Measurements from ENCODE around the gene ELAVL3. TPM values are rescaled to one million over a fixed set of nuclear protein-coding genes. Genes with fewer than 3 reads are reported as not detected.

ELAVL3 gene
- total RNA-seq, 1 experiment from 2014 or later = not detected

GRCh38 chr19:11446271-11446651 is 34.6 kb downstream of the ELAVL3 start:
- no TSS peak for BruUV-seq (replicated peaks)
- in situ Hi-C loops (cut with HindIII; ENCODE audit: low pct_unique_long_range_greater_than_20kb, low sequenced_read_pairs) = no loop called here
- Histone ChIP-seq H3K4me1 (ENCODE audit: control insufficient read depth, insufficient read depth, low read length) (no peaks in the 10 kb centered on the region), H3K36me3 (ENCODE audit: control insufficient read depth, insufficient read depth, low read length) (no peaks in the 10 kb centered on the region; the same call in 1 of the 2 replicates), H3K9me3 (ENCODE audit: control insufficient read depth, insufficient read depth, low read depth, low read length) (no peaks in the 10 kb centered on the region), H3K4me3 (ENCODE audit: low read depth in 2 of 2, low read length in 2 of 2) (no peak overlapping the region), H3K27ac (ENCODE audit: low read length) (no peak overlapping the region), H3K27me3 (ENCODE audit: control insufficient read depth, insufficient read depth, low read length) (no peaks in the 10 kb centered on the region)
- intact Hi-C loops (cut with micrococcal nuclease; ENCODE audit: unreplicated experiment) = loop anchor here (2.0 kb wide), 1 partner anchor 65 kb away; no protein-coding TSS in a partner anchor
- TF ChIP-seq POLR2AphosphoS5 (IDR thresholded peaks at IDR 0.05; ENCODE audit: low read depth, low read length) (no peak), TCF7L2 (IDR thresholded peaks at IDR 0.05; ENCODE audit: low read depth, low read length) (no peak), CTCF (IDR thresholded peaks at IDR 0.05) (no peak), SIN3A (IDR thresholded peaks at IDR 0.05; ENCODE audit: borderline replicate concordance, insufficient read depth, low read depth, low read length) (no peak)
- TF ChIP-seq, protein P1, sequence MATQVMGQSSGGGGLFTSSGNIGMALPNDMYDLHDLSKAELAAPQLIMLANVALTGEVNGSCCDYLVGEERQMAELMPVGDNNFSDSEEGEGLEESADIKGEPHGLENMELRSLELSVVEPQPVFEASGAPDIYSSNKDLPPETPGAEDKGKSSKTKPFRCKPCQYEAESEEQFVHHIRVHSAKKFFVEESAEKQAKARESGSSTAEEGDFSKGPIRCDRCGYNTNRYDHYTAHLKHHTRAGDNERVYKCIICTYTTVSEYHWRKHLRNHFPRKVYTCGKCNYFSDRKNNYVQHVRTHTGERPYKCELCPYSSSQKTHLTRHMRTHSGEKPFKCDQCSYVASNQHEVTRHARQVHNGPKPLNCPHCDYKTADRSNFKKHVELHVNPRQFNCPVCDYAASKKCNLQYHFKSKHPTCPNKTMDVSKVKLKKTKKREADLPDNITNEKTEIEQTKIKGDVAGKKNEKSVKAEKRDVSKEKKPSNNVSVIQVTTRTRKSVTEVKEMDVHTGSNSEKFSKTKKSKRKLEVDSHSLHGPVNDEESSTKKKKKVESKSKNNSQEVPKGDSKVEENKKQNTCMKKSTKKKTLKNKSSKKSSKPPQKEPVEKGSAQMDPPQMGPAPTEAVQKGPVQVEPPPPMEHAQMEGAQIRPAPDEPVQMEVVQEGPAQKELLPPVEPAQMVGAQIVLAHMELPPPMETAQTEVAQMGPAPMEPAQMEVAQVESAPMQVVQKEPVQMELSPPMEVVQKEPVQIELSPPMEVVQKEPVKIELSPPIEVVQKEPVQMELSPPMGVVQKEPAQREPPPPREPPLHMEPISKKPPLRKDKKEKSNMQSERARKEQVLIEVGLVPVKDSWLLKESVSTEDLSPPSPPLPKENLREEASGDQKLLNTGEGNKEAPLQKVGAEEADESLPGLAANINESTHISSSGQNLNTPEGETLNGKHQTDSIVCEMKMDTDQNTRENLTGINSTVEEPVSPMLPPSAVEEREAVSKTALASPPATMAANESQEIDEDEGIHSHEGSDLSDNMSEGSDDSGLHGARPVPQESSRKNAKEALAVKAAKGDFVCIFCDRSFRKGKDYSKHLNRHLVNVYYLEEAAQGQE (IDR thresholded peaks at IDR 0.05; ENCODE audit: insufficient read depth in 1 of 2, low read depth in 2 of 2, low read length in 1 of 2) = no peak
- ChIA-PET CTCF (interaction anchor here (0.6 kb wide), 1 partner anchor 152 kb away, joined by 5 read pairs; no protein-coding TSS in a partner anchor), POLR2A (no interaction called here)
- ATAC-seq (peak; percentile 54), DNase-seq (ENCODE audit: low read depth, low spot score) (no peak)

DNA sequence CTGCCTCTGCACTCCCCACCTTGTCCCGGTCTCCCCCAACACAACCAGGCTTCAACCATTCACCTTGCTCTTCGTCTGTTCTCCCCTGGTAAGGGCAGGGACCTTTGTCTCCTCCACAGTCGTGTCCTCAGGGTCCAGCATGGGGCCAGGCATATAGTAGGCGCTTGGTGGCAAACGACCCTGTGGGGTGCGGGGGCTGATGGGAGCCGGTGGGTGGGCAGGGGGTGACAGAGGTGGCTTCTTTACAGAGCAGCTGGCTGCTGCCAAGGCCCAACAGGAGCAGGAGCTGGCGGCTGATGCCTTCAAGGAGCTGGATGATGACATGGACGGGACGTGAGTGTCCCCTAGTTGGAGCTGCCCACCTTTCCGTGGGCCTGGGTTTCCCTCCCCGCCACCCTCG is 35.7 kb downstream of the ELAVL3 start:
- Histone ChIP-seq H3K36me3 (ENCODE audit: control insufficient read depth, insufficient read depth, low read length) (no peaks in the 10 kb centered on the region; the same call in 1 of the 2 replicates), H3K27me3 (ENCODE audit: control insufficient read depth, insufficient read depth, low read length) (no peaks in the 10 kb centered on the region), H3K27ac (ENCODE audit: low read length) (no peak overlapping the region), H3K9me3 (ENCODE audit: control insufficient read depth, insufficient read depth, low read depth, low read length) (no peaks in the 10 kb centered on the region), H3K4me1 (ENCODE audit: control insufficient read depth, insufficient read depth, low read length) (no peaks in the 10 kb centered on the region), H3K4me3 (ENCODE audit: low read depth in 2 of 2, low read length in 2 of 2) (no peak overlapping the region)
- in situ Hi-C loops (cut with HindIII; ENCODE audit: low pct_unique_long_range_greater_than_20kb, low sequenced_read_pairs) = no loop called here
- no peak for DNase-seq (ENCODE audit: low read depth, low spot score)
- no peak for ATAC-seq
- ChIA-PET CTCF (interaction anchor here (0.6 kb wide), 1 partner anchor 82 kb away, joined by 4 read pairs; no protein-coding TSS in a partner anchor), POLR2A (no interaction called here)
- TF ChIP-seq TCF7L2 (IDR thresholded peaks at IDR 0.05; ENCODE audit: low read depth, low read length) (no peak), POLR2AphosphoS5 (IDR thresholded peaks at IDR 0.05; ENCODE audit: low read depth, low read length) (no peak), CTCF (IDR thresholded peaks at IDR 0.05) (no peak), SIN3A (IDR thresholded peaks at IDR 0.05; ENCODE audit: borderline replicate concordance, insufficient read depth, low read depth, low read length) (no peak)
- TF ChIP-seq, protein P1 (IDR thresholded peaks at IDR 0.05; ENCODE audit: insufficient read depth in 1 of 2, low read depth in 2 of 2, low read length in 1 of 2) = no peak
- intact Hi-C loops (cut with micrococcal nuclease; ENCODE audit: unreplicated experiment) = no loop called here
- no TSS peak for BruUV-seq (replicated peaks)
